ENCODE measurements around the gene CIART.
"Not testable (repeated sequence)": the region's sequence is repeated elsewhere in the genome, so short reads cannot be mapped to it uniquely, and the experiment has no call there.

The CIART gene

GRCh38 chr1:150281758-150282557, at the start of gene CIART:
TSS of gene CIART (plus strand) at chr1:150282554. CDS start at chr1:150283268, 714 bp downstream.
- DNase-seq: peak; percentile 99

- not testable (repeated sequence) for DNase-seq
These were observed 49.4 kb upstream of the CIART start for GRCh38 chr1:150232921-150233320.

DNA sequence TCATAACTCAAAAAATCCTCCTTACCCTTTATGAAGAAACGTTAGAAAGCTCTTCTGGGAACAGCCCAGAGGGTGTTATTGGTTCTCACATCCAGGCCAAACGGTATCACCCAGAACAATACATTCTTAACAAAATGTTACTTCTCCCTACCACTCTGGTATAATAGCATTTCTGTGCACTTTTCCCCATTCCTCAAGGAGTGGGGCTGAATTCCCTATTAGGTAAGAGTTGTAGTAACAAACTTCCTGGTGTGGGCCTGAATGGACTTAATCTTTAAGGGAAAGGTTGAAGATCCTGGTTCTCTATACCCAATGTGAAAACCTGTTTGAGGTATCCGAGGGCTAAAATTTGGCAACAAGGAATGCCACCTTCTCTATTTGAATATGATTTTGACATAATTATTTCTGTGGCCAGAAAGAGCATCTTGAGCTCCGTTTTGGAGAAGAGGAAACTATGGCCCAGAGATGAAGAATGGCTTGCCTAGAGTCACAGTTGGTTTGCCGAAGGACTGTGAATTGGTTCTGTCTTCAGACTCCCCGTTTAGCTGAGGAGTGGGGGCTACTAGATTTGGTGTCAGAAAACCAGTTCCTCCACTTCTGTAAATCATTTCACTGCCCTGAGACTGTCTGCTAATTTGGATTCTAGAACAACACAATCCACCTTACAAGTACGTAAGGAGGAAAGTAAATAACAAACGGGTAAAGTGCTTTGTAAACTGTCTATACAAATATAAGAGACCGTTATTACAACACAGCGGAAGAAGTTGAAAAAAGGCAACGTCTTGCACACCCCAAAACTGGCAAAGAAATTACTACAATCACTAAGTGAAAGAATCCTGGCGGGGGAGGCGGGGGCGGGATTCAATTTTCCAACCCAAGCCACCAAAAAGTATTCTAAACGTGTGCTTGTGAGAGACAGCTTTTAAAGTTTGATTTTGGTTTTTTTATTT, 48.7 kb upstream of the CIART start:
- no peak for DNase-seq

DNA sequence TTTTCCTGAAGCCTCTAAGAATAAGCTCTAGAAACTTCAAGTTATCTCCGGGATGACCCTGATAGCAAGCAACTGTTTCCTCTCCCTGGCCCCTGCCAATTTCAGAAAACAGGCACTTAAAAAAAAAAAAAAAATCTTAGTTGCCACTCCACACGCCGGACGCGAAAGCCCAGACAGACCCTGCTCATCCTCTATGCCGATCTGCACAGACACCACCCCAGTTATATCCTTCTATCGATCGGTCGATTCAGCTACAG, 48.1 kb upstream of the CIART start:
- no peak for DNase-seq

DNA sequence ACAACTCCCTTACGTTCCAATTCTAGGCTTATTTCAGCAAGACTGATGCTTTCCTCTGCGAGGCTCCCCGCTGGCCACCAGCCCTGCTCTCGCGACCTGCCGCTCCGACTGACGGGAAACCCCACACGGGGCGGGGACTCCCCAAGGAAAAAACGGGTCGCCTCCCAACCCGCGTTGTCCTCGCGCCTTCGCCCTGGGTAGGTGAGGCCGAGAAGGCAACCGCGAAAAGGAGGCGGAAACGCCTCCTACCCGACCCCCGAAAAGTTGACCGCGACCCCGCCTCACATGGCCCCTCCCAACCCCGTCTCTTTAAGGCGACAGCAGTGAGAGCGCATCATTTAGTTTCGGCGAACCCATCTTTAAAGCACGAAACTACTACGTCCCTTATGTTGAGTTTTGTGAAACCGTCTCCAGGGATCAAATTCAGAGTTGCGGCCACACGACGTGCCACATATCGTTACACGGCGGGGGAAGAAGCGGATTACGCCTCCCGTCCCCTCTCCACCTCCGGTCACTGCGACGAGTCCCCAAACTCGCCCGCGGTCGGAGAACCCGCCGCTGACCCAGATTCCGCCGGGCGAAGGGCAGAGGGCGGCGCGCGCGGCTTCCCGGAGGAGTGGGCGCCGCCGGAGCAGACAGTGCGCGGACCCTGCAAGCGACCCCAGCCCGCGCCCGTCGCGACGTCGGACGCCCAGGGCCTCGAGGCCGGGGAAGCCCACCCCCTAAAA, 47.6 kb upstream of the CIART start:
- peak; percentile 35 for DNase-seq

DNA sequence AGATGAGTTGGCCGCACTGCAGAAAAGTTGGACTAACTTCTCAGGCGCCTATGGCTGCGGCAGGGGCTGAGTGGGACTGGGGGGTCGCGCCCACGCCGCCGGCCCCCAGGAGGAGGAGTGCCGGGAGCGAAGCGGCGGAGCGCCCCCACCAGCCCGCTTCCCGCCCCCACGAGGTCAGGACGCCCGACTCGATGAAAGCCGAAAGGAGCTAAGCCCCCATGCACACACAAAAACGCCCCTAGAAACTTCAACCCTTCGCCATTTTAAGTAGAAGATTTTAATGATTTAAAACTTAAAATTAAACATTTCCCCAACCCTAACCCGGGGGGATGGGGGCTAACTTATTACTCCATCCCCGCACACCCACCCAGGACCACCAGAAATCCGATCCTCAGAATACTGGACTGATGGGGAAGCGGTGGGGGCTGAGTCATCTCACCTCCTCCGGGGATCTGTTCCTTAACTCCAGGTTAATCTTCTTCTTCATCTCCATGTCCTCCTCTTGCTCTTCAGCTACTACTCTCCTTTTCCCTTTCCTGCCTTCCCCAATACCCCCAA, 47.0 kb upstream of the CIART start:
- DNase-seq: peak; percentile 25

GRCh38 chr1:150235852-150236613, 46.3 kb upstream of the CIART start, which contains the start of gene ANP32E:
TSS of gene ANP32E (minus strand) at chr1:150236112. CDS start at chr1:150235786, 326 bp downstream.
- DNase-seq: peak; percentile 99

DNA sequence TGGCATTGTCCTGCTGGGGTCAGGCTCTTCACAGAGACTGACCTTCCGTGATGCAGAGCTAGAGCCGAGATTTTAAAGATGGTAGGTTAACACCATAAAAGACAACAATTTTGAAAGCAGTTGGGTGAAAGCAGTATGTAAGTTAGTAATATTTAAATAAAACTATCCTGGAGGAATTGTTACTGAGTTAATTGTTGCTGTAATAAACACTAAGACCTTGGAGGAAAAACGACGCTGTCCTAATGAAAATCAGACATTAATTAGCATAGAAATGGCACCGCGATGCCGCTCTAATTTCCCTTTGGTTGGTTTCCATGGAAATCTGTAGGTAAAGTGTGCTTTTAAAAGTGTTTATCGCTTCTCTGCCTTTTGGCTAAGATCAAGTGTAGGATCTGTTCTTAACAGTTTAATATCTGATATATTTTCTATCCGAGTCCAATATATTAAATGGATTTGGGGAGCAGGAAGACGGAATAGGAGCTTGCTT, 45.7 kb upstream of the CIART start:
- DNase-seq: no peak

GRCh38 chr1:150237176-150237575, 45.2 kb upstream of the CIART start:
- DNase-seq: not testable (repeated sequence)

GRCh38 chr1:150237746-150238145, 44.6 kb upstream of the CIART start:
- no peak for DNase-seq

GRCh38 chr1:150243003-150243402, 39.4 kb upstream of the CIART start:
- DNase-seq: no peak

GRCh38 chr1:150249936-150250335, 32.4 kb upstream of the CIART start:
- DNase-seq: no peak

- no peak for DNase-seq
These were observed 26.2 kb upstream of the CIART start for GRCh38 chr1:150256198-150256553.

GRCh38 chr1:150256554-150257341, 25.6 kb upstream of the CIART start:
- no peak for DNase-seq

DNA sequence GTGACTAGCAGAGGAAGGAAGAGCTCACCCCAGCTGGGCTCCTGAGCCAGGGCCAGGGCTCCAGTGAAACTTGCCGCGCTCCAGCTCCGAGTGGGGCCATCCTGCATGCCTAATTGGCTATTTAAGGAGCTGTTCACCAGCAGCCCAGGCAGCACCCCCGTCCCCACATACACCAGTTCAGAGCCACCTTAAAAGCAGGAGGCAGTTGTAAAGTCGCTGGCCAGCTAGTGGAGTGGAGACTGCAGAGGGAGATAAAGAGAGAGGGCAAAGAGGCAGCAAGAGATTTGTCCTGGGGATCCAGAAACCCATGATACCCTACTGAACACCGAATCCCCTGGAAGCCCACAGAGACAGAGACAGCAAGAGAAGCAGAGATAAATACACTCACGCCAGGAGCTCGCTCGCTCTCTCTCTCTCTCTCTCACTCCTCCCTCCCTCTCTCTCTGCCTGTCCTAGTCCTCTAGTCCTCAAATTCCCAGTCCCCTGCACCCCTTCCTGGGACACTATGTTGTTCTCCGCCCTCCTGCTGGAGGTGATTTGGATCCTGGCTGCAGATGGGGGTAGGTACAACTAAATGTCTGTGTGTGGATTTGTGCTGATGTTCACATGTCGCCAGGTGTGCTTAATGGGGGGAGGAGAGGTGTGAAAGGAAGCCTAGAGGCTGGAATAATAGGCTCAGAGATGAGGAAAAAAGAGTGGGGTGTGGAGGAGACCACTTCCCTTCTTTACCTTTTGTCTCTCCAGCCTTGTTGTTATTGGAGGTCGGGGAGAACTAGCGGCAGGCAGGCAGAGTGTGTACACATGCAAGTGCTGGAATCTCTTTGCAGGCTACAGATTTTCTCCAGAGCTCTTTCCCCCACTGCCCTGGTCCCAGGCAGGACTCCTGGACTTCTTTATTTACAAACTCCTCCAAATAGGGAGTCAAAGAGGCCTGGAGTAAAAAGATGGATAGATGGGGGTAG, 24.4 kb upstream of the CIART start, which contains the start of gene CA14:
CA14 (plus strand) TSS at position 151 of the 962 bp plus-strand sequence; CDS start at position 506, 355 bp downstream.
- DNase-seq: no peak

DNA sequence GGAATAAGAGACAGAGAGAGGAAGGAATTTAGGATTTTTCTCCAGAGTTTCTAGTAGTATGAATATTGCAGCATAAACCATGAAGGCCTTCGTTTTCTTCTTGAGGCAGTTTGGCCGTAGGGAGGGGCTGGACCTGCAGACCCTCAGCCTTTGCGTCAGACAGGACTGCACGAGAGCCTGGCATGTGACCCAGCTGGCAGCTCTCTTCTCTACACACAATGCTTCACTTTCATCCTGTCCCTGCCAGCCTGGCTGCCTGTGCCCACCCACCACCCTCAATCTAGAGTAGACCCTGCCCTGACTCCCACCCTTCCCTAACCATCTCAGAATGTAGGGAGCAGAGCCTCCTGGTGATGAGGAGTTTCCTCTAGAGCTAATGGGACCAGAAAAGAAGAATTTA, 23.1 kb upstream of the CIART start:
- no peak for DNase-seq

DNA sequence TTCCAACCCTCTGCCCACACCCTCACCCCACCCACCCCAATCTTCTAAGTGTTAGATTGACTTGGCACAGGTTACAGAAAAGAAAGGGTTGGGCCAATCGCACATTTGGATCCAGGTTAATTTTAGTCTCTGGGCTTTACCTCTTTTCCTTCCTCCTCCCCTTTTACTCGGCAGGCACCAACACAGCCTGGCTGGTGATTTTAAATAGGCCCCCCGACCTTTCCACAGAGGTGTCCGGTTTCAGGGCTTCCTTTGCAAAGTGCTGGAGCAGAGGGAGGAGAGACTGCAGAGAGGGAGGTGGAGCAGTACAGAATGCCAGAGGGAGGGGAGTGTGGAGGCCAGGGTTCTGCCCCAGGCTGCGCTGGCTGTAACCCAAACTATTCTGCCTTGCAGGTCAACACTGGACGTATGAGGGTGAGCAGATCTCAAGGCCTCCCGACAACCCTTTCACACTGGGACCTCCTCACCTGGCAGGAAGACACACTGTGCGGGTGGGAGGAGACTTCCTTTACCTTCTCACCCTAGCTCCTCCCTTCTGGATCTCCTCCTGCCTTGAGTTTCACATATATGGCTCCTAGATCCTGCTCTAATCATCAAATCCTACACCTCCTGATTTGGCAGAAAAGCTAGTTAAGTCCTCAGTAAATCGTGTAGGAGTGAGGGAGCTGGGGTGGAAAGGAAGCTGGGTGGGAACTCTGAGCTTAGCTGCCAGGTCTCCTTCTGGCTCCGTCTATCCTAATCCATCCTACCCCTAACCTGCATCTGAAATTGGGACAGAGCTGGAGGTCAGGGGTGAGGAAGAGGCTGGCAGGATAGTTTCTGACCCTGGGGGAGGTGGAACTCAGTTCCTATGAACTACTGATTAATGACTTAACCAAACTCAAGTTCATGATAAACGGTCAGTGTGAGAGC, 22.3 kb upstream of the CIART start:
- DNase-seq: peak; percentile 23

DNA sequence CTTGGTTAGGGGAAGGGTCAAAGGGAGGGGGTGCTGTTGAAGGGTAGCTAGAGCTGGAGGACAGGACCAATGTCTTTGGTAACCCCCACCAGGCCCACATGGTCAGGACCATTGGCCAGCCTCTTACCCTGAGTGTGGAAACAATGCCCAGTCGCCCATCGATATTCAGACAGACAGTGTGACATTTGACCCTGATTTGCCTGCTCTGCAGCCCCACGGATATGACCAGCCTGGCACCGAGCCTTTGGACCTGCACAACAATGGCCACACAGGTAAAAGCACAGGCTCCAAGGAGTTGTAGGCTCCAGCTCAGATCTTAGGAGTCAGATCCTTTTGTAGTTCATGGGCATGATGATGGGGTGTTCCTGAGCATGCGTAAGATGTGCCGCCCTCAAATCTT, 21.0 kb upstream of the CIART start:
- no peak for DNase-seq
